GM18868 (cell line): ENCODE results near the gene SATB2.

ENCODE experiments used
- ATAC-seq: cut with Tn5 transposase; IDR thresholded peaks from one replicate; pipeline ENCODE4 v1.9.1; 2021; ENCODE audit warnings: mild to moderate bottlenecking, moderate library complexity; ENCODE audit not compliant: unreplicated experiment

SATB2 gene

GRCh38 chr2:199336546-199336945 is 121.2 kb downstream of the SATB2 start:
- ATAC-seq, result no peak

DNA sequence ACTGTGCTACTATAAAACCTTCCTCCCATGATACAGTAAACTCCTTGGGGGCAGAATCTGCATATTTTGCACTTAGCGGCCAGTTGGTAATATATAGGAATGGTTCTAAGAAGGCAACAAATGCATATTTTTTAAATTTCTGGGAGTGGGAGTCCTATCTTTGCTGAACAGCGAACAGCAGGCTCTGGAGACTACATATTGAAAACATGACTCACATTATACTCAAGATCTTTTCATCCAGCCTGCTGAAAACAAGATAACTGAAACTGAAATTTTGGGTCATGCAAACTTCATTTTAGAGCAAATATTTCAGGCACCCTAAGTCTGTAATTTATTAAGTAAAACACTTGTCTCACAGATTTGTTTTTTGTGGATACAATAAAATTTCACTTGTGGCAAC is 122.2 kb downstream of the SATB2 start:
- ATAC-seq, result no peak

GRCh38 chr2:199329466-199329865 is 128.3 kb downstream of the SATB2 start:
- no peak for ATAC-seq

GRCh38 chr2:199329031-199329430 is 128.7 kb downstream of the SATB2 start:
- no peak for ATAC-seq

- ATAC-seq, result no peak
These were observed 131.9 kb downstream of the SATB2 start for GRCh38 chr2:199325881-199326280.

DNA sequence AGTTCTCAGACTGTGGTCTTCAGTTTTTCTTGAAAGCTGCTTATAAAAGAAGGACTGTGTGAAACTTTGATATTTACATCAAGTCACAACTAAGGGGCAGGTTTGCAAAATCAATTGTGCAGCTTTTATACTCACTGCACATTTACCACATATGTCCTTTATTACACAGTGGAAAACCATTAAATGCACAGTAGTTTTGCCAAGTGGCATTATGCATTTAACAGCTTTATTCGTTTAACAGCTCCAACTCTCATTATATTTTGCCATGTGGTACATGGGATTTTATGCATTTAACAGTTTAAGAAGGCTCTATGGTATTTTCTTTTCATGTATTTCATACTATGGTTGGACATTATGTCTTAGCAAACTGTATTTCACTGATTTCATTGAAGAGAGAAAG is 135.6 kb downstream of the SATB2 start:
- ATAC-seq, result no peak

- no peak for ATAC-seq
These were observed 140.1 kb downstream of the SATB2 start for GRCh38 chr2:199317646-199318045.

DNA sequence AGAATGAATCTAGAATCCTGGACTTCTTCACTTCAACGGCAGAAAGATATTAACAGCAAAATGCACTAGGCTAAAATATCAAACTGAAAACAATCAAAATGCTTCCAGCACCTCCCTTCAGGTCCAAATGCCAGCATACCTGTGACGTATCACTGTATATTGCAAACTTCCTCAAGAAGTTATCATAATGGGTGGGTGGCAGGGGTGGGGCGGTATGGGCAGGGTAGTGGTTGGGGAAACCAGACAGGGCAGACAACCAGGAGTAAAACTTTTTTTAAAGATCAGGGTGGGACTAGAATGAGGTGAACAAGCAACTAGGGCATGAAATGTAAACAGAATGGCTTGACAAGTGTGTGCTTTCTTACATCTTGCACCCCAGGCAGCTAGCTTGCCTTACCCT is 140.9 kb downstream of the SATB2 start:
- no peak for ATAC-seq

DNA sequence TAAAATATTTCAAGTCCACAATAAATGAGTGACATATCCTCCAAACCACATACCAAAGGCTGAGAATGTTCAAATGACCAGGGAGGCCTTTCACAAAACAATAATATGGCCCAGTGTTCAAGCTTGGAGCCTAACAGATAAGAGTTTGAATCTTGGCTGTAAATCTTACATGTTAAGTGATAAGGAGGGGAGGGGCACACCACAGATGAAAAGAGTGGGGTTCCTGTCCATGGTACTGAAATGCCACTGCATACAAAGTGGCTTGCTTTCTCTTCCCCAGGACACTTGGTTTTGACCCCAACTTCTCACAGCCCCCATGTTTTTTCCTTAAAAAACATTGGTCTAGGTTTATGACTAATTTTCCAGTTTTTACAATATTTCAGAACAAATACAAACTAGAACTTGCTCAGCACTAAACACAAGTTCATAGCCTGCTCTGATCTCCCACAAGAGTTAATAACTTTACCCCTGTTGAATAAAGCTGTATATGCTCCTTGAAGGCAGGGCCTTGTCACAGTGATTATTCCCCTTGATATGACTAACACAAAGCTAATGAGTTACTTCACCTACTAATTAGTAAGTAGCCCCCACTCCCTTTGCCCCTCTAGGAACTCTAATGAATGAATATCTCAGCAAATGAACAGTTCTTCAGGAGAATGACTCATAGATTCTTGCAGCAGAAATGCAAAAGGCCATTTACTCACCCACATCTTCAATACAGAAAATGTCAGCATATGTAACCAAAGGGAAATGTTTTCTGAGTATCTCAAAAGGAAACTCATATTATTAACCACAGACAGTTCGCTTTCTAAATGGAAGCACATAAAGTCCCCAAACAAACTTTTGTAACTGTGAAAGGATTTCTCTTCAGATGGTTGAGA is 142.2 kb downstream of the SATB2 start:
- no peak for ATAC-seq

GRCh38 chr2:199312931-199313330 is 144.8 kb downstream of the SATB2 start:
- ATAC-seq, result no peak

- no peak for ATAC-seq
These were observed 146.8 kb downstream of the SATB2 start for GRCh38 chr2:199310771-199311585.

DNA sequence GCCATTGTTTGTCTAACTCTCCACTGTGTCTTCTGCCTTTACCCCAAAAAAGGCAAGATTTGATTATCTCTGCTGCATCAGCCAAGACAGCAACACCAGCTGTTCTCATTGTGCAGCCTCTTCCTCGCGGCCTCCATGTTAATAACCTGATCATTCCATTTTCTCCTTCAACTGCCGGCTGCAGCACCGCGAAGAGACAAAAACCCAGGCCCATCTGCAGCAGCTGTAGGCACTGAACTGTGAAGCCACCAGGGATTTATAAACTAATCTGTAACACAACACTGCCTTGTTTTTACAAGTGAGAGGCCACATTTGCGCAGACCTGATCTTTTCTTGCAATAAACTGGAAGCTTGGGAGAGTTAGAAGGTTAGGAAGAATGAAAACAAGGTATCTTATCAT is 147.8 kb downstream of the SATB2 start:
- ATAC-seq, result no peak

GRCh38 chr2:199309411-199309810 is 148.3 kb downstream of the SATB2 start:
- ATAC-seq, result no peak

GRCh38 chr2:199308567-199308966 is 149.2 kb downstream of the SATB2 start:
- no peak for ATAC-seq

DNA sequence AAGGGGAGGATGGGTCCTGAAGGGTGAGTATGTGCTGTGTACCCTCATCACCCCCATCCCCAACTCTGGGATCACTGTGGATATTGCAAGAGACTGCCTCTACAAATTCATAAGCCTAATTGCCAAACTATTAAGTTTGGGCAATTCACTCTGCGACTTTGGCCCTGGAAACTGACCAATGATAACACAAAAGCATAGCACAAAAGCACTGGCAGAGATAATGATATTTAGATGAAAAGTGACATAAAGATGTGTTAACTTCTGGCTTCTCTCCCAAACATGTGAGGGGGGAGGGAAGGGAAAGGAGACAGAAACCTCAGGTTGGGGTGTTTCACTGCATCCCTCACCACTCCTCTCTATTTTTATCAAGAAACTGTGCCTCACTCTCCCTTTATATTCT is 150.3 kb downstream of the SATB2 start:
- ATAC-seq, result no peak

DNA sequence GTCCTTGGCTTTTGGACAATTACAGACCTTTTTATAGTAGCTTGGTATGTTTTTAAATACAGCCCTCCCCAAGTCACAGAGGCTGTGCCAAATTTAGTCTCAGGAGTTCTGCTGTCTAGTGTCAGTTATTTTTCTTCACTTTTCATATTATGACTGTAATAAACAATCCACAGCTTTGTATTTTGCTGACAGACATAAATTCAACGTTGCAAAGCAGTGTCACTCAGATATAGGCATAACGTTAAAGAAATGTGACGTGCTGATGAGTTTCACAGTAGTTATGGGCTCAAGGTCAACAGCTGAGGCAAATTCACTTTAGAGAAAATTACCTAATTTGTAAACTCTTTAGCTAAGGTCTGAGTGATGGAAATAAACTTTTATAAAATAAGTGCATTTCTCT is 151.6 kb downstream of the SATB2 start:
- no peak for ATAC-seq

DNA sequence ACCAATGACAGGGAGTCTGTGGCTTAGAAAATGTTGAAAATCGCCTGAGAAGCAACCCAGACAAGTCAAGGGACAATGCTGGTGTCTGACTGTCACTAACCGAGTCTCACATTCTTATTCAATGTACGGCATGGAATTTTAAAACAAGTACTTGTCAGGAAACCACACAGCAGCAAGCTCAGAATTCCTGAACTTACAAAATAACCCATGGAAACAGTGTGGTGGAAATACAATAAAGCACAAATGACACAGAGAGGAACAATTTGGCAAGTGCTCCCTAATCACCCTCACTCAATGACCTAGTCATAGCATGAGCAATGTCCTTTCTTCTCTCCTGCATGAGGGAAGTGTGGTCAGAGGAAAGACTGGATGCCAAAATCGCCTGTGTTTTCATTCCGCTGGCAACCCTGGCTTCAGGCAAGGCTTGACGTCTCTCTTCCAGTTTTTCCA is 154.0 kb downstream of the SATB2 start:
- no peak for ATAC-seq

GRCh38 chr2:199302851-199303250 is 154.9 kb downstream of the SATB2 start:
- ATAC-seq, result no peak

DNA sequence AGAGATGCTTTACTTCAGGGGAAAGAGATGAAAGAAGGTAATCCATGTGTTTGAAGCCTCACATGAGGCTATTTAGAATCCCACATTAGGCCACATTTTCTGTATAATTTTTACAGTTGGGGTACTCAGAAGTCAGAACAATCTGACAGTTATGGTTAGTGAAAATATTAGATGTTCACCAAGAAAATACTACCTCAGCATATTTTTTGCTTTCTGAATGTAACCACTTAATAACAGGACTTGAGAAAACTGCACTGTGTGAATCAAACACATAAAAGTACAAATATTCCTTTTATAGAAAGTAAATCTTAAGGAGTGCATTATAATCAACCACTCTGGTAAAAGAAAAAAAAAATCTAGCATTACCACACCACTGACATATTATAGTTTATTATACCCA is 169.3 kb downstream of the SATB2 start:
- ATAC-seq, result no peak

GRCh38 chr2:199282309-199282708 is 175.4 kb downstream of the SATB2 start:
- ATAC-seq, result no peak

DNA sequence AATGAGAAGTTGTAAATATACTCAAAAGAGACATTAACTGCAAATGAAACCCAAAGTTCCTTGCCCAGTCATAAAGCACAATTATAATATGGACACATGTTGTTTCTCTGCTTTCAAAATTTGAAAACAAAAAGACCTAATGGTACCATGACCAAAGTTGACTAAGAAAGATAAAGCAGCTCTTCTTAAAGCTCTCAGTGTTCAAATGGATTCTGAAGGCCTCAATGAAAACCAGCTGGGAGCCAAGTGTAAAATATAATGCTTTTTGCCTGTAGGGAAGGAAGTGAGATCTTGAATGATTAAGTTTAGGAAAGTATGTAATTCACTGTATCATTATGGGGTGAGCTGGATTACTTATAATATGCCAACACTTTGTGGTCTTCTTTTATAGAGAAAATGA is 178.6 kb downstream of the SATB2 start:
- no peak for ATAC-seq

- ATAC-seq, result no peak
These were observed 179.6 kb downstream of the SATB2 start for GRCh38 chr2:199278099-199278498.
